D721Med (cell line): ENCODE results near the gene MOGAT3.
"Not testable (repeated sequence)": the region's sequence is repeated elsewhere in the genome, so short reads cannot be mapped to it uniquely, and the experiment has no call there.

Source experiments
- DNase-seq: peaks from one replicate; pipeline ENCODE4 v3.0.0; 2011; ENCODE audit warnings: low spot score; ENCODE audit not compliant: insufficient read length
- FAIRE-seq: peaks from 2 replicates; lab custom pipeline; 2011; peaks lifted over from hg19 to GRCh38; lab: Jason Lieb, UNC
- CTCF ChIP-seq: IDR thresholded peaks from 2 replicates; pipeline ENCODE4 v1.5.1; 2012; ENCODE audit warnings: mild to moderate bottlenecking, control low read depth; ENCODE audit not compliant: insufficient read depth; ENCODE audit errors: missing control alignments

MOGAT3 gene

GRCh38 chr7:101210143-101210542 is 9.3 kb upstream of the MOGAT3 start:
- no peak for TF ChIP-seq CTCF
- no peak for FAIRE-seq

GRCh38 chr7:101208794-101209193 is 8.0 kb upstream of the MOGAT3 start:
- no peak for TF ChIP-seq CTCF
- FAIRE-seq (no peak), DNase-seq (no peak)

More at GRCh38 chr7:101210143-101210542, 9.3 kb upstream of the MOGAT3 start:
- DNase-seq: no peak

GRCh38 chr7:101207459-101207858 is 6.6 kb upstream of the MOGAT3 start:
- TF ChIP-seq CTCF: no peak
- DNase-seq: no peak
- no peak for FAIRE-seq

GRCh38 chr7:101206665-101207042 is 5.8 kb upstream of the MOGAT3 start:
- FAIRE-seq: no peak
- no peak for TF ChIP-seq CTCF
- no peak for DNase-seq

GRCh38 chr7:101205901-101206664 is 5.2 kb upstream of the MOGAT3 start:
- FAIRE-seq (no peak), DNase-seq (no peak)
- no peak for TF ChIP-seq CTCF

- FAIRE-seq, DNase-seq: not testable (repeated sequence)
Measured at GRCh38 chr7:101203740-101204738, 3.2 kb upstream of the MOGAT3 start.

GRCh38 chr7:101202603-101202918 is 1.7 kb upstream of the MOGAT3 start:
- TF ChIP-seq CTCF: no peak
- FAIRE-seq: no peak
- no peak for DNase-seq
